ENCODE measurements around the gene GARIN5A. TPM values are rescaled to one million over a fixed set of nuclear protein-coding genes. Genes with fewer than 3 reads are reported as not detected.

Gene GARIN5A
- total and polyA plus RNA-seq, 2 of the 8 experiments (the other 6 are each of a cell fraction or from before 2014, with no cell fraction given): 9.1 to 18.5 TPM

DNA sequence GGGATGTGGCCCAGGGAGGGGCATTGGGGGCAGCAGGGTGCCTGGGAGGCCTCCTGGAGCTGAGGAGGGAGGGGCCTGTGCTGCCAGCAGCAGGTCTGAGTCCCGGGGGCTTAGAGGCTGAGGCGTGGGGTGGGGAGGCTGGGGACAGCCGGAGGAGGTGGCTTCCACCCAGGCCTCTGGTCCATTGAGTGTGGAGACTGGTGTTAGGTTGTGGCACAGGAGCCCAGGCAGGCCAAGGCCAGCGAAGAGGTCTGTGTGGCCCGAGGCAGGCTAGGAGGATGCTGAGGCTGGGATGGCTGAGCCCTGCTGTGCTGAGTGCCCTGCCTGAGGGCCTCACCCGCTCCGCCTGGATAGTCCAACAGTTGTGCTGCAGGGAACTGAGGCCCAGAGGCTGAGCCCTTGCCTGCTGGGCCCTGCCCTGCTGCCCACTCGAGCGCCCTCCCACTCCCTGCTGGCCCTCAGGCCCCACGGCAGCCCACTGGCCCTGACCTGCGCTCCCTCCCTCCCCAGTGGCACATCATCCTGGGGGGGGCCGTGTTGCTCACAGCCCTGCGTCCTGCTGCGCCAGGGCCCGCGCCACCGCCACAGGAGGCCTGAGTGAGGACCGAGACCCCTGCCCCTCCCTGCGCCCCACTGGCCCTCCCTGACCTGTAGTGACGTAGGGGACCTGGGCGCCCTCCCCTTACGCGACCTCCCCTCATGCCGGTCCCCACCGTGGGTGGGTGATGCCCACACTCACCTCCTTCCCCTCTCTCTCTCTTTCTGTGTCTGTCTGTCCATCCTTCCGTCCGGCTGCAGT lies 4.9 kb upstream of the GARIN5A start:
- Histone ChIP-seq H4K5ac (ENCODE audit: insufficient read length, low read depth, low read length) (no peak overlapping the region), H3K9me3 (ENCODE audit: insufficient read depth in 2 of 2, low read depth in 1 of 2, low read length in 1 of 2) (peaks cover 20 to 27% of the 10 kb centered on the region in 2 experiments), H3K4ac (replicated peaks; ENCODE audit: insufficient read length, low read depth, low read length) (no peak overlapping the region), H2BK15ac (ENCODE audit: low read length) (no peak overlapping the region), H3K36me3 (ENCODE audit: control insufficient read depth in 2 of 4, insufficient read depth in 4 of 4, low read length in 3 of 4) (peaks cover 2 to 53% (median 12%) of the 10 kb centered on the region in 4 experiments; a peak in 6 of 8 replicates), H3K79me2 (ENCODE audit: control insufficient read depth in 1 of 2, insufficient read depth in 2 of 2, low read length in 2 of 2) (peaks cover 4 to 16% of the 10 kb centered on the region in 2 experiments; a peak in 3 of 4 replicates), H2AK5ac (ENCODE audit: low read depth, low read length) (no peak overlapping the region), H3K27me3 (replicated peaks in 1 of 4; ENCODE audit: control insufficient read depth in 3 of 4, extremely low read depth in 1 of 4, insufficient read depth in 3 of 4, low read length in 3 of 4) (peaks cover 0 to 5% (median 3%) of the 10 kb centered on the region in 4 experiments; a peak in 4 of 7 replicates), H3K4me3 (ENCODE audit: extremely low read depth in 1 of 4, insufficient read depth in 2 of 4, low read depth in 3 of 4, low read length in 4 of 4) (no peak overlapping the region), H2BK20ac (ENCODE audit: low read length) (no peak overlapping the region), H2BK5ac (ENCODE audit: low read depth, low read length) (no peak overlapping the region), H3K4me2 (ENCODE audit: insufficient read depth in 1 of 2, low read depth in 2 of 2, low read length in 2 of 2) (no peak overlapping the region), H3K18ac (ENCODE audit: extremely low read depth, low read length) (no peak overlapping the region), H3K79me1 (ENCODE audit: low read depth, low read length) (peaks cover 10% of the 10 kb centered on the region), H3K56ac (replicated peaks; ENCODE audit: insufficient read length, low read depth, low read length) (no peak overlapping the region), H3K27ac (ENCODE audit: low read depth, low read length) (no peak overlapping the region), H3K14ac (ENCODE audit: insufficient read length) (no peak overlapping the region), H4K8ac (ENCODE audit: extremely low read depth, insufficient read depth, low read length) (no peak overlapping the region; the same call in 1 of the 2 replicates), H3K23me2 (ENCODE audit: low read depth, low read length) (peaks cover 1% of the 10 kb centered on the region; the same call in 1 of the 2 replicates), H2BK120ac (replicated peaks; ENCODE audit: low read depth, low read length) (no peak overlapping the region), H4K91ac (replicated peaks; ENCODE audit: insufficient read length, low read length) (no peak overlapping the region), H2BK12ac (ENCODE audit: low read depth, low read length) (no peak overlapping the region), H3K23ac (ENCODE audit: insufficient read length) (no peak overlapping the region), H3K9ac (replicated peaks in 1 of 4; ENCODE audit: extremely low read depth in 1 of 4, low read depth in 3 of 4, low read length in 3 of 4) (no peak overlapping the region), H2AFZ (ENCODE audit: low read length) (no peak overlapping the region), H3K4me1 (replicated peaks in 1 of 4; ENCODE audit: control insufficient read depth in 3 of 4, insufficient read depth in 4 of 4, low read length in 3 of 4) (no peaks in the 10 kb centered on the region), H4K20me1 (replicated peaks in 1 of 2; ENCODE audit: control insufficient read depth in 1 of 2, insufficient read depth in 2 of 2, low read length in 2 of 2) (peaks cover 7 to 8% of the 10 kb centered on the region in 2 experiments)
- 94% methylated on average over 18 of the region's 27 CpGs; no CpG with 5 or more reads in 1 of the 2 experiments for WGBS, 2 experiments (ENCODE audit: extremely low coverage in 1 of 2, insufficient coverage in 1 of 2, insufficient read length in 1 of 2, insufficient replicate concordance in 2 of 2, low coverage in 1 of 2, low lambda C conversion rate in 2 of 2, missing lambda C conversion rate in 1 of 2)
- ChIA-PET CTCF (ENCODE audit: partially characterized antibody) (no interaction called here), POLR2A (ENCODE audit: partially characterized antibody) (interaction anchor here (1.1 kb wide), 1 partner anchor 19 kb away, joined by 3 read pairs; no protein-coding TSS in a partner anchor)
- DNase-seq (ENCODE audit: low read depth in 1 of 2, low spot score in 2 of 2) (no peak), FAIRE-seq (no peak)
- TF ChIP-seq RAD21 (IDR thresholded peaks at IDR 0.05 in 1 of 2, conservative IDR thresholded peaks at IDR 0.05 in 1 of 2; ENCODE audit: low read depth in 2 of 2, low read length in 2 of 2) (no peak), YY1 (IDR thresholded peaks at IDR 0.05; ENCODE audit: low read depth, low read length) (no peak), ZNF274 (IDR thresholded peaks at IDR 0.05; ENCODE audit: borderline replicate concordance, extremely low read depth, low read length) (no peak), TBP (IDR thresholded peaks at IDR 0.05; ENCODE audit: low read depth, low read length) (no peak), SIX5 (IDR thresholded peaks at IDR 0.05; ENCODE audit: low read depth, low read length) (no peak), POLR2AphosphoS5 (IDR thresholded peaks at IDR 0.05; ENCODE audit: low read depth, low read length) (no peak), FOSL1 (IDR thresholded peaks at IDR 0.05; ENCODE audit: insufficient read depth, low read depth, low read length) (no peak), CTBP2 (IDR thresholded peaks at IDR 0.05; ENCODE audit: borderline replicate concordance, insufficient read depth, insufficient read length, low read length) (no peak), TCF12 (IDR thresholded peaks at IDR 0.05; ENCODE audit: low read depth, low read length) (no peak), CHD1 (IDR thresholded peaks at IDR 0.05; ENCODE audit: low read depth, low read length) (no peak), POLR2A (IDR thresholded peaks at IDR 0.05; ENCODE audit: control extremely low read depth in 1 of 2, low read depth in 2 of 2, low read length in 2 of 2) (no peak), MAFK (IDR thresholded peaks at IDR 0.05; ENCODE audit: low read depth, low read length) (no peak), SP2 (IDR thresholded peaks at IDR 0.05; ENCODE audit: low read length) (no peak)
